NCI-H524 treated with DMSO at 0.1 percent for 48 hours (cell line): ENCODE measurements around the gene DYTN.
A peak's percentile ranks its signal among the peaks of the same experiment; 100 is the strongest.

Experiments used
- DNase-seq: peaks from one replicate; lab custom pipeline; 2025; lab: John Stamatoyannopoulos, UW

DYTN gene

GRCh38 chr2:206700156-206700555 lies 18.0 kb downstream of the DYTN start:
- no peak for DNase-seq

- DNase-seq: no peak
Observed at GRCh38 chr2:206698811-206699210, 19.4 kb downstream of the DYTN start.

- DNase-seq: no peak
Observed at GRCh38 chr2:206696910-206697309, 21.3 kb downstream of the DYTN start.

DNA sequence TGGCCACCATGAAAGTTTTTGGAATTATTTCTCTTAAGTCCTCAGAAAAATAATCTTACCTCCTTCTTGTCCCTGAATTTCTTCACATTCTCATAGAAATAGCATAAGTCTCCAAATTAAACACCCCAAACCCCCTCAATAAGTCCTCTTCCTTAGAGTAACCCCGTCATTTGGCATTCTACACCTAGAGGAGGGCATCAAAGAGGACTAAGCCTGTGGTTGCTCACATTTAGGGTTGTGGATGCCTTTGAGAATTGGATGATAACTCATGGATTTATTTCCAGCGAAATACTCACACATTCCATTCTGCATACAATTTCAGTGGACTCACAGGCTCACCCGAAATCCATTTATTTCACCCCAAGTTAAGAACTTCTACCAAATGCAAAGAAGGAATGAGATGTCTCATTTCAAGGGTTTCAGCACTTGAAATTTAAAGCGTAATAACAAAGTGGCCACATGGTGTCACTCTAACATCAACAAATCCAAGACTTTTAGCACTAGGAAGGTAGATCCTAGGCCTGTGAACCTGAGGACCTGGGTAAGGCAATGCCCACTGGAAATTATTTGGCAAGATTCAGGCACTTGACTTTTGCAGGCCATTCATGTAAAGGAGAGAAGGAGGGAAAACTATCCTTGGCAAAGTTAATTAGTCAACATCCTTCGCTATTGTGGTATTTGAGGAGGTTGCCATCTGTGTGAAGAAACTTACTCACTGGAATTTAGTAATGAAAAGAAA lies 24.6 kb downstream of the DYTN start:
- no peak for DNase-seq

DNA sequence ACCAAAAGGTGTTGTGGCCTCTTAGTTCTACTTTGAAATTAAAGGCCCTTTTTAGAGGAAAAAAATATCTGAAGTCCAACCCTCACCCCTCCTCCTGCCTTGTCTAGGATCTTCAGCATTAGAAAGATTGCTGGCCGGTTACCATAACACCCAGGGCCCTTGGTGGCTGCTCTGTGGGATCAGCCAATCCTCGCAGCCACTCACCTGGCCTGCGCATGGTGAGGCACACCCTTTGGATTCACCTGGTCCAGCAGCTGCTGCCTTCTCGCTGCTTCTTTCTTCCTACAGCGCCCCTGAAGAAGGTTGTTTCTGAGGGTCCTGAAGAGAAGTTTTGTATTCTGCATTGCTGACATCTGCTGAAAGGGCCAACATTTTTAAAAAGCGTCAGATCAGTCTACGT lies 25.2 kb downstream of the DYTN start:
- no peak for DNase-seq

DNA sequence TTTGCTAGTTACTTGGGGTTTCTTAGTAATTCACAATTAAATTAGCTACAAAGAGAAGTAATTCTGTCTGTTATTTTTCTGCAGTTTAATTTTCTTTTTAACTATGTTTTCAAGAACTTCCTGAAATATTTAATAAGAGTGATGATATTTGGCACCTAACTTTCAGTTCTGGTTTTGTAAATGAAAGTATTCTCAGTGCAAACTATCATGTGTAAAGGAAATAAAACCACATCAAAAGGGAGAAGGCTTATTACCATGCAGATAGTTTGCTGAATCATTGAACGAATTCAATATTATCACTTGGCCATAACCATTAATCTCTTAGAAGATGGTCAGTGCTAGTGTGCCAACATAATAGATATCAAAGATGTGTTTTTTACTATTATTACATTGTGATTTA lies 29.2 kb downstream of the DYTN start:
- no peak for DNase-seq

GRCh38 chr2:206688453-206688852 lies 29.7 kb downstream of the DYTN start:
- no peak for DNase-seq

- no peak for DNase-seq
Observed at GRCh38 chr2:206683546-206683945, 34.6 kb downstream of the DYTN start.

DNA sequence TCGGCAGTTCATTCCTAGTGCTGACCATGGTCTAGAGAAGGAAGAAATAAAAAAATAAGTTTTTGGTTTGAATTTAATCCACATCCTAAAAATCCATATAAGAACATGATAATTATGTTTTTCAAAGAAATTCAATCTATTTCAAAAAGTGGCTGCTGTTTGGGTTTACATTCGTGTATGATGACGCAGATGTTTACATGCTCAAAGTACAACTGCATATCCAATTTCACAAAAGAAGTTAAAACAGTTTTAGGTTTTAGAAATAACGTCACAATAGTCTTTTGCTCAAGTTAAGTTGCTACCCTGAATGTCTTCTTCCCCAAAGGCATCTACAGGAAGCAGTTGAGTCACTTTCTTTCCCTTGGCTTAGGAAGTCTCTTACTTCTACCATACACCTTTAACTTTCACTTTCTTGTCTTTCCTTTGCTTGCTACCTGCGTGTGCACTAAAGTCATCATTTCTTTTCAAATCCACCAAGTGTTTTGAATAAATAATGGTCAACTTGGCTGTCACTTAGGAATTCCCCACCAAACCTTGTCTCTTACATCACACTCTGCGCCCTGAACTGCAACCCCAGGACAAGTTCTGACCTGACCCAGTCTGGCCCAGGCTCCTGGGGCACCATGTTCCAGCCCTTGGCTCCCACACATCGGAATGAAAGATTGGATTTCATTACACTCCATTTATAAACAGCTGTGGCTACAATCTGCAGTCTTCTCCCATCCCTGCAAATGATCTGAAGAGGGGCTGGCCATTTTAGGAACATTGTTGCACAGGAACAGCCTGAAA lies 47.5 kb downstream of the DYTN start:
- no peak for DNase-seq

- DNase-seq: no peak
Observed at GRCh38 chr2:206665251-206665650, 52.9 kb downstream of the DYTN start.

DNA sequence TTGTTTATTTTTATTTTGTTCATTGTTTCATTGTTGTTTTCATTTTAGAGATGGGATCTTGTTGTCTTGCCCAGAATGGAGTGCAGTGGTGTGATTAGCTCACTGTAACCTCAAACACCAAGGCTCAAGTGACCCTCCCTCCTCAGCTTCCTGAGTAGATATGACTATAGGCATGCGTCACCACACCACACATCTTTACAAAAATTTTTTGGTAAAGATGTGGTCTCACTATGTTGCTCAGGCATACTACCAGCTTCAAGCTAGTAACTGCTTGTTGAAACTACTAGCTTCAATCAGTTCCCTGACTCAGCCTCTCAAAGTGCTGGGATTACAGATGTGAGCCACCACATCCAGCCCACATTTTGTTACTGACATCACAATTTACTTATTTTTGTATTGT lies 61.1 kb downstream of the DYTN start:
- DNase-seq: no peak

DNA sequence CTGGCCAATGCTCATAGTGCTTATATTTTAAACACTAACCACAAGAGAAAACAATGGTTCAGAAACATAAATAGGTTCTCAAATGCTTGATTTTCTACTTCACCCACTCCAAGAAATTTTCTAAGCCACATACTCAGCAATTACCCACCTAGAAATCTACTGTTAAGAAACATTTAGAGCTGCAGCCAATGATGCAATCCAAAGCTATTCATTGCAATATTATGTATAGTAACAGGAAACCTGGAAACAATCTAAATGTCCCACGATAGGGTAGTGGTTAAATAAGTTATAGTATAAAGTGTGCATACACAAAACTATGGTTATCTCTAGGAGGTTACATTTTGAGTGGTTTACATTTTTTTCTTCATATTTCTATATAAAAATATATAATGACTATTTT lies 70.2 kb downstream of the DYTN start:
- no peak for DNase-seq

DNA sequence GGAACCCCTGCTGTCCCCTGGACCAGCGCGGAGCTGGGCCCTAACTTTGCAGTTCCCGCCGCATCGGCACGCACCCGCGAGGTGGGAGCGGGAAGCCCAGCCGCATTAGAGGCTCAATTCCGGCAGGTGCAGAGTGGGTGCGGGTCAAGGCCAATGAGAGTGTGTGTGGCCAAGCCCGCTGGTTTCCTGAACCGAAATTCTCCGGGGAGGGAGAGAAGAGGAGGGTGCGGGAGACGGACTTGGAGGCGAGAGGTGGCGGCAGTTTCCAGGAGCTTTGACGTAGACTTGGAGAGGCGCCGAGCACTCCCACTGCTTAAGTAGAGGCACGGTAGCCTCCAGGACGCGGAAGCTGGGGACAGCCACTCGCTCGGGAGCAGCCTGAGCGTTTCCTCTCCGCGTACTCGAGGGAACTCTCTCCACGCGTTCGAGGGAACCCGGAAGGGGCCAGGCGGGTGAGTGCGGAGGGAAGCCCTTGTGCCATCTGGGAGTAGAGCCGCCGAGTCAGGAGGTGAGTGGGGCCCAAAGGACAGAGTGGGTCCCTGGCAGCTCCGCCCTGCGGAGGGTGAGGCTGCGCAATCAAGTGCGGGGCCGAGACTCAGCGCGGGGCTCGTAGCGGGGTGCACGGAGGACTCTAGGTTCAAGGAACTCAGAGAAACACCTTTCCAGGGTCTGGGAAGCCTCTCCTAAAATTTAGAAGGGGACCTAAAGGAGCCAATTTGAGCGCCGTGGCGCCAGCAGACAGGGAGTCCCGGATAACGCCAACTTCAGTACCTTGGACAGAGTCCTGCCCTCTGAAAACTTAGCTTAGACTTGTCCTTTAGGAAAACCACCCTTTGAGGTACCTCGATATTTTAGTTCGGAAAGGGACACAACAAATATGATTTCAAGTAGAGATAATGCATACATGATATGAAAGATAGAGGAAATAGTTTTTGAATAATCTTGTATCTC lies 75.8 kb downstream of the DYTN start, which contains the start of gene FAM237A:
TSS of gene FAM237A (plus strand) at position 413 of the 951 bp plus-strand sequence. CDS start 1,750 bp downstream, outside the sequence.
- peak; percentile 8 for DNase-seq

DNA sequence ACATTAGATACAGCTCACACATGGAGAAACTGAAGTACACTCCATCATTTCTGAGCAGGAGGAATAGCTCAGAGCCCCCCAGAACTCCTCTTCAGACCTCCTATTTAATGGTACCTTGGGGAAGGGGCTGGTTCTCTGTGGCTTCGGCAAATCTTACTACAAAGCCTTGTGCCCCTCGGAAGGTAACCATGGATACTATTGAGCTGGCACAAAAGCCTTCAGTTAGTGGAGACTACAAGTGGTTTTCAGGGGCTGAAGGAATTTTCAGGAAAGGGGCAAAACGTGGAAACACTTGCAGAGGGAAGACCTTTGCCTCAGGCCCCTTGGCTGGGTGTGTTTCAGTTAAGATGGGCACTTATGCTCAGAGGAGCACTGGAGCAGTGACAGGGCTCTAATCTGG lies 77.0 kb downstream of the DYTN start:
- no peak for DNase-seq

- no peak for DNase-seq
Observed at GRCh38 chr2:206639636-206640035, 78.6 kb downstream of the DYTN start.

DNA sequence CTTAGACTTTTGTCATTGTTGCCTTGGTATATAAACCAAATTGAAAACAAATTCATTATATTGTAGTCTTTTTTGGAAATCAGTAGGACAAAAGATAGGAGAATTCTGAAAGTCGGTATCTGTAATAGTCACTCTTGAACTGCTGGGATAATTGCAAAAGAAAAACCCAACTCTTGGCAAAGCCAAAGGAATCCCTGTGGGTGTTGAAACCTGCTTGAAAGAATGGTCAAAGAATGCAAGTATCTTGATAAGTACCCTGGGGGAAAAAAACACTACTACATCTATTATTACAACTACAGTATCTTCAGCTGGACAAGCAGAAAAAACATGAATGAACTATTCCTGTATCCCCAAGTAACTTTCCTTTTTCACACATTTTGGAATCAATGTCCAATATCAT lies 83.2 kb downstream of the DYTN start:
- no peak for DNase-seq

GRCh38 chr2:206631340-206631739 lies 86.9 kb downstream of the DYTN start:
- DNase-seq: no peak

DNA sequence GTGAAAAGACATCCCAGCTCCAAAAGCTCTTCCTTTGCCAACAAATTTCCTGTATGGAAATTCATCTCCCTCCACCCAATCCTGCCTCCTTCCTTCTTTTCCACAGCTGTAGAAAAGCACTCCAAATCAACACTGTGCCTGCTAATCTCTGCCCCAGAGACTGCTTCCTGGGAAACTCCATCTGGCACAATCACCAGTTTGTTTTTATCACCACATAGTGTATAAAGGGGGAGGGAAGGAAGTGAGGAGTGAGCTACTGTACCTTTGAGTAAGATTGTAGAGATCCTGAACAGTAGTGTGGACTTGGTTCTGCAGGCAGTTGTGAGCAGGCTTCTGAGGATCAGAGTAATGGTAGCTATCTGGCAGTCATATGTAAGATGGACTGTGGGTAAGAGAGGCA lies 90.6 kb downstream of the DYTN start:
- DNase-seq: peak; percentile 76

DNA sequence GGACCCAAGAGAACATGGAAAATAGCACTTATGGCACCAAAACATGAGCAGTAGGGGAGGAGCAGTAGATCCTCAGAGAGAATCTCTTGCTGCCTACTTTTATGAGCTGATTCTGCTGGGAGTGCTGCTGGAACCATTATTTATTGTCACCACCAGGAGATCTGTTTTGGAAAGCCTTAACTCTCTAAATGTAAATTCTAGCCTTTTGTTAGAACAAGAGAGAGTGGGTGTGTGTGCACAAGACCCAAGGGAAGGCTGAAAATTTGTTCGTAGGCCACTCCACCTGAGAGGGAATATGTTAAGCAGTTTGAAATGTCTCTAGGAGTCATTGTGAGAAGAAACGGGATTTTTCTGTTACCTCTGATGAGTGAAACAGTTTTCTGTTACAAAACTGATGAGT lies 92.1 kb downstream of the DYTN start:
- DNase-seq: no peak

GRCh38 chr2:206619011-206619410 lies 99.2 kb downstream of the DYTN start:
- no peak for DNase-seq

DNA sequence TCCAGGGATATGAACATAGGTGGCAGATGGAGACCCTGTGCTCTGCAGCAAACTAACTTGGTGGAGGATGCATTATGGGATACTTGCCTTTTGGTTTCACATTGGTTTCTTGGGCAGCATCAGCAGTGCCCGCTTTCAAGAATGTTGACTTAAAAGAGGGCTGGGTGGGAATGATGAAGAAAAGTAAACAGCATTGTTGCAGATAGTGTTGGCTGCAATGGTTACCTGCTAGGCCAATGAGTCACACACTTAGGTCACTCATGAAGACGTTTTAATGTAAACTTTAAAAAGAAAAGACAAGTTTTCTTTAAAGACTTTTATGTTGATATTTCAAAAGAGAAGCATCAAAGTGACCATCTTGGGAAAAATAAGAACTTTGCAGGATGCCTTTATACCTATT lies 102.0 kb downstream of the DYTN start:
- no peak for DNase-seq

- DNase-seq: no peak
Observed at GRCh38 chr2:206615417-206616089, 102.6 kb downstream of the DYTN start.
